Heart left ventricle (tissue), 16 donors: ENCODE measurements around the gene SLC9A3. TPM values are rescaled to one million over a fixed set of nuclear protein-coding genes. Genes with fewer than 3 reads are reported as not detected.

Experiments used
- ATAC-seq, 4 donors: fragments of 200-7000 bp; cut with Tn5 transposase; one replicate each; pipeline ENCODE4 v1.9.1; 2020 to 2022; ENCODE audit warnings: moderate library complexity in 4 of 4, mild to moderate bottlenecking in 3 of 4, moderate number of reproducible peaks in 1 of 4
- DNase-seq, 5 donors: peaks; one replicate each; pipeline ENCODE4 v3.0.0-alpha.2; 2020
- H3K27ac ChIP-seq, 12 donors: fragments of 200-600 bp; sonication (generic) in 4 of 12; one replicate each; pipeline versions ENCODE4 v1.5.0 to v1.8.0; 2016 to 2022; ENCODE audit warnings: mild to moderate bottlenecking in 2 of 12
- H3K27me3 ChIP-seq, 9 donors: fragments of 200-600 bp; sonication (generic) in 2 of 9; one replicate each; pipeline versions ENCODE4 v1.5.1 to v1.8.0; 2016 to 2022; ENCODE audit warnings: mild to moderate bottlenecking in 3 of 9
- H3K36me3 ChIP-seq, 9 donors: fragments of 200-600 bp; sonication (generic) in 2 of 9; one replicate each; pipeline versions ENCODE4 v1.5.0 to v1.8.0; 2018 to 2022; ENCODE audit warnings: mild to moderate bottlenecking in 2 of 9
- H3K4me1 ChIP-seq, 12 donors: fragments of 200-600 bp; sonication (generic) in 4 of 12; one replicate each; pipeline versions ENCODE4 v1.5.0 to v1.8.0; 2016 to 2022; ENCODE audit warnings: mild to moderate bottlenecking in 3 of 12
- H3K4me3 ChIP-seq, 12 donors: fragments of 200-600 bp; sonication (generic) in 4 of 12; one replicate each; pipeline versions ENCODE4 v1.5.0 to v1.8.0; 2017 to 2022; ENCODE audit warnings: mild to moderate bottlenecking in 9 of 12, moderate library complexity in 4 of 12
- H3K9me3 ChIP-seq, 12 donors: fragments of 200-600 bp; sonication (generic) in 4 of 12; one replicate each; pipeline versions ENCODE4 v1.5.0 to v1.8.0; 2016 to 2022; ENCODE audit warnings: mild to moderate bottlenecking in 1 of 12
- CTCF ChIP-seq, 12 donors: fragments of 200-600 bp; sonication (generic) in 4 of 12; IDR thresholded peaks; one replicate each; pipeline versions ENCODE4 v1.5.0 to v1.8.0; 2018 to 2022; ENCODE audit warnings: antibody characterized with exemption in 12 of 12, mild to moderate bottlenecking in 5 of 12
- POLR2A ChIP-seq, 2 donors: fragments of 450-650 bp; IDR thresholded peaks; one replicate each; pipeline ENCODE4 v1.6.1; 2017; ENCODE audit warnings: antibody characterized with exemption in 2 of 2, mild to moderate bottlenecking in 2 of 2, moderate library complexity in 2 of 2
- WGBS, 4 donors: extraction: QIAGEN DNeasy Blood & Tissue Kit in 2 of 4; methylation state at CpG; one replicate each; pipeline versions ENCODE4 v1.1.5 to v1.1.7; 2013 to 2018; 5-methylcytosine and 5-hydroxymethylcytosine counted together
- intact Hi-C, 10 donors: fragments of 100-400 bp; cut with DNase I; formaldehyde crosslinking; loops; one replicate each; pipeline versions ENCODE4 v1.11.1 to v1.14.2; 2022
- polyA plus RNA-seq, 2 donors: library from polyadenylated mRNA; stranded (reverse); fragments of 200-250 nt; gene quantifications; one replicate each; pipeline ENCODE4 v1.2.3, GENCODE V29; 2013
- total RNA-seq, 9 donors: library from RNA; depleted of rRNA in 2 of 9; stranded (reverse); fragments of >200 nt in 2 of 9; fragmentation: NEBNext Ultra II Directional in 3 of 9; extraction: Animal tissue kit (Norgen Biotek cat#: 25700) in 3 of 9; gene quantifications; one replicate each; pipeline versions ENCODE4 v1.1.0 to v1.2.4, GENCODE V29; 2016 to 2023
- donor health status: ischemic (EF 13 %, LVEDD 7.1; RV severe dilation, severe dysfunction).
- donor health status: healthy with polysubstance abuse.
- donor health status: DM: no; HTN: yes; CAD: no.
- donor health status: DM: no; HTN: no; CAD: no.
- donor health status: ischemic (EF 25% LVEDD 6.9; RV normal size, moderate dysfunction).
- donor health status: ischemic (EF 25% LVEDD 5.7; RV mildly dilated, moderate dysfunction).
- donor health status: healthy.
- donor health status: DM: yes; HTN: yes; CAD: no.
- donor health status: ischemic (EF 35%, LVEDD 5.7; RV mildly dilated, moderate dysfunction).
- donor health status: nonischemic (EF 11% LVEDD 7.7; RV severe dilation, severe dysfunction).
- donor health status: DM: yes; HTN: yes; CAD: no.
- donor health status: PGD.
- donor health status: ischemic (EF 29% LVEDD 5.4; RV normal size, mild dysfunction).
- donor health status: nonischemic (EF 23%, LVEDD 6.1; RV moderate dilation, normal function).

SLC9A3 gene
- total and polyA plus RNA-seq, 11 donors, result 0.50 to 3.8 (median 1.0) TPM

GRCh38 chr5:446066-446882 lies 78.0 kb downstream of the SLC9A3 start:
- Histone ChIP-seq H3K27ac (no peak overlapping the region), H3K9me3 (peaks cover 0 to 9% (median 2%) of the 10 kb centered on the region in 12 donors), H3K36me3 (peaks cover 0 to 56% (median 47%) of the 10 kb centered on the region in 9 donors), H3K4me3 (no peak overlapping the region), H3K27me3 (no peaks in the 10 kb centered on the region), H3K4me1 (peaks cover 6 to 44% (median 15%) of the 10 kb centered on the region in 12 donors)
- DNase-seq (peak in 2 of 5 donors; percentile 15 to 33), ATAC-seq (no peak)
- WGBS, 4 donors, result 89 to 95% (median 90%) methylated on average over 19 of the region's 19 CpGs
- intact Hi-C loops, result loop anchor here in 5 of 10 donors (10.0 kb wide), 1 partner anchor 459 kb away; no protein-coding TSS in a partner anchor
- TF ChIP-seq CTCF (IDR thresholded peaks at IDR 0.05), result no peak
- no peak for TF ChIP-seq POLR2A (IDR thresholded peaks at IDR 0.05)

- WGBS, 4 donors, result 91 to 93% (median 93%) methylated on average over 10 of the region's 10 CpGs
- TF ChIP-seq POLR2A (IDR thresholded peaks at IDR 0.05), result no peak
- no peak for TF ChIP-seq CTCF (IDR thresholded peaks at IDR 0.05)
- Histone ChIP-seq H3K4me3 (no peak overlapping the region), H3K36me3 (peaks cover 0 to 49% (median 41%) of the 10 kb centered on the region in 9 donors), H3K4me1 (peaks cover 6 to 44% (median 15%) of the 10 kb centered on the region in 12 donors), H3K27me3 (no peaks in the 10 kb centered on the region), H3K27ac (no peak overlapping the region), H3K9me3 (peaks cover 0 to 3% (median 0%) of the 10 kb centered on the region in 12 donors)
- intact Hi-C loops, result loop anchor here in 5 of 10 donors (10.0 kb wide), 1 partner anchor 459 kb away; no protein-coding TSS in a partner anchor
- DNase-seq, result peak in 2 of 5 donors; percentile 11 to 33
- no peak for ATAC-seq
Observed at GRCh38 chr5:445591-445990, 78.7 kb downstream of the SLC9A3 start.

- ATAC-seq (no peak), DNase-seq (peak in 1 of 5 donors; percentile 46)
- Histone ChIP-seq H3K9me3 (no peaks in the 10 kb centered on the region), H3K36me3 (peaks cover 0 to 35% (median 27%) of the 10 kb centered on the region in 9 donors), H3K4me1 (peaks cover 6 to 44% (median 15%) of the 10 kb centered on the region in 12 donors), H3K27ac (no peak overlapping the region), H3K4me3 (peak overlapping the region in 9 of 12 donors; percentile 84 to 98 (median 89)), H3K27me3 (no peaks in the 10 kb centered on the region)
- intact Hi-C loops, result loop anchor here in 5 of 10 donors (10.0 kb wide), 1 partner anchor 461 kb away; no protein-coding TSS in a partner anchor
- WGBS, 4 donors, result 82 to 89% (median 88%) methylated on average over 8 of the region's 8 CpGs
- TF ChIP-seq POLR2A (IDR thresholded peaks at IDR 0.05) (no peak), CTCF (IDR thresholded peaks at IDR 0.05) (no peak)
Observed at GRCh38 chr5:444226-444625, 80.0 kb downstream of the SLC9A3 start.
